ENCODE data around the gene LAMA3. TPM values are rescaled to one million over a fixed set of nuclear protein-coding genes. Genes with fewer than 3 reads are reported as not detected.

Gene LAMA3
- total RNA-seq, 2 experiments from 2014 or later: 0.05 to 0.18 TPM

DNA sequence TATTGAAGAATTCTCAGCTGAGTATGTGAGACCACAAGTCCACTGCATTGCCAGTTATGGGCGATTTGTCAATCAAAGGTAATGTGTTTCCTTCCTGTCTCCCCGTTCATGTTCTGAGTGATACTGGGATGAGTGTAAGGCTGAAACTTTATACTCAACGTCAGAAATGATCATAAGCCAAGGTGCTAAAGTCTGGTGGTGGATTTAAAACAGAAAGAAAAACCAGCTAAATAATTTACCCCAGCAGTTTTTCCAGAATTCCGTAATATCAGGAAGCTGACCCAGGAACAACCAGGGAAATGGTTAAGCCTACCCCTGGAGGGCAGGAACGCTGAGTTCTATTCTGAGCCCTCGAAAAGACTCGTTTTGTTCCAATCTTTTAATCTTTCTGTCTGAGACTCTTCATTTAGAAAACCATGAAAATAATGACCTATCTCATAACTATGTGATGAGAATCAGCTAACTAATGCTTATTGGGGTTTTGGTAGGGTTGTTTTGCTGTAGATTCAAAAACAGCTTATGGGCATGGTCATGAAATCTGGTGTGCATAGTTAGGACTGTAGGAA lies 149.6 kb downstream of the LAMA3 start:
- Mint-ChIP-seq H3K4me1 (peaks cover 14% of the 10 kb centered on the region), H3K36me3 (ENCODE audit: low read depth) (no peaks in the 10 kb centered on the region), H3K9me3 (no peaks in the 10 kb centered on the region), H3K27me3 (no peaks in the 10 kb centered on the region), H3K4me3 (no peak overlapping the region), H3K27ac (no peak overlapping the region)
- ChIA-PET CTCF (interaction anchor here (1.7 to 2.3 kb wide), 2 partner anchors 10 to 80 kb away, joined by 7 to 14 read pairs; no protein-coding TSS in a partner anchor), POLR2A (interaction anchor here (2.7 kb wide), 1 partner anchor 10 kb away, joined by 14 read pairs; no protein-coding TSS in a partner anchor)
- DNase-seq: no peak

DNA sequence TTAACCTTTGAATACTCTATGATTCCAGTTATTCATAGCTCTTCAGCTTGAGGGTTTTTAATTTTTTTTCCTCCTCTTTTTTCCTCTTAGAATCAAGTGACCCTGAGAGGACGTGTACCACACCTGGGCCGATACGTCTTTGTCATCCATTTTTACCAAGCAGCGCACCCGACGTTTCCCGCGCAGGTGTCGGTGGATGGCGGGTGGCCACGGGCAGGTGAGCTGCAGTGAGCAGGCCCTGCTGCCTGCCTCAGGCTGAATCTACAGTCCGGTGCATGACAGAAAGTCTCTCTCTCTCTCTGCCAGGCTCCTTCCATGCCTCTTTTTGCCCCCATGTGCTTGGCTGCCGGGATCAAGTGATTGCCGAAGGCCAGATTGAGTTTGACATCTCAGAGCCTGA lies 153.1 kb downstream of the LAMA3 start:
- Mint-ChIP-seq H3K4me1 (peaks cover 14% of the 10 kb centered on the region), H3K4me3 (no peak overlapping the region), H3K36me3 (ENCODE audit: low read depth) (no peaks in the 10 kb centered on the region), H3K27ac (no peak overlapping the region), H3K27me3 (no peaks in the 10 kb centered on the region), H3K9me3 (no peaks in the 10 kb centered on the region)
- POLR2A ChIA-PET: no interaction called here
- DNase-seq: no peak
- CTCF ChIA-PET: interaction anchor here (1.3 kb wide), 1 partner anchor 76 kb away, joined by 4 read pairs; no protein-coding TSS in a partner anchor

DNA sequence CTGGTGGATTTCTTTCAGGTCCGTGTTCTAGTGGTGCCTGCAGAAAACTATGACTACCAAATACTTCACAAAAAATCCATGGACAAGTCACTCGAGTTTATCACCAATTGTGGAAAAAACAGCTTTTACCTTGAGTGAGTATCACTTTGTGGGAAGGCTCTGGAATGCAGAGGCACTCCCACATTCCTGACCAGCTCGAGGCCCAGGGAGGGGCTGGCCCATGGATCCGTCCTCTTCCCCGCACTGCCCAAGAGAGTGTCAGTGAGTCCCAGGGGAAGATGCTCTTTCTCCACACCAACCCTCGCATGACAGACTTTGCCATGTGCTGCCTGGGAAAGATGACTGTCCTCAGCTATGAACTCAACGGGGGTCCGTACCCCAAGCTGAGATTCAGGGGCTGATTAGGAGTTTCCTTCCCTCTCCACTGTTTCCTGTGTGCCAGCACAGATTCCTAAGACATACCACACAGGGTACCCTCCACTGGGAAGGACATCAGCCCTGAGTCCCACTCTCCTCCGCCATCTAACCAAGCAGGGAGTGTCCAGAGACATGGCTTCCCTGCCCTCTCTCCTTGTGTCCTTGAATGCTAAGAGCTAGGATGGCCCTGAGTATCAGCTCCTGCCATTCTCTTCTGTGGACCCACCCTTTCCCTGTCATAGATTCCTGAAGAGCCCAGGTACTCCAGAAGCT lies 155.9 kb downstream of the LAMA3 start:
- no peaks in the 10 kb centered on the region for H3K9me3 Mint-ChIP-seq
- no peak for DNase-seq
- ChIA-PET POLR2A (no interaction called here), CTCF (no interaction called here)
- no peaks in the 10 kb centered on the region for H3K4me1 Mint-ChIP-seq
- H3K36me3 Mint-ChIP-seq (ENCODE audit: low read depth): no peaks in the 10 kb centered on the region
- H3K27me3 Mint-ChIP-seq: no peaks in the 10 kb centered on the region
- H3K4me3 Mint-ChIP-seq: no peak overlapping the region
- no peak overlapping the region for H3K27ac Mint-ChIP-seq

DNA sequence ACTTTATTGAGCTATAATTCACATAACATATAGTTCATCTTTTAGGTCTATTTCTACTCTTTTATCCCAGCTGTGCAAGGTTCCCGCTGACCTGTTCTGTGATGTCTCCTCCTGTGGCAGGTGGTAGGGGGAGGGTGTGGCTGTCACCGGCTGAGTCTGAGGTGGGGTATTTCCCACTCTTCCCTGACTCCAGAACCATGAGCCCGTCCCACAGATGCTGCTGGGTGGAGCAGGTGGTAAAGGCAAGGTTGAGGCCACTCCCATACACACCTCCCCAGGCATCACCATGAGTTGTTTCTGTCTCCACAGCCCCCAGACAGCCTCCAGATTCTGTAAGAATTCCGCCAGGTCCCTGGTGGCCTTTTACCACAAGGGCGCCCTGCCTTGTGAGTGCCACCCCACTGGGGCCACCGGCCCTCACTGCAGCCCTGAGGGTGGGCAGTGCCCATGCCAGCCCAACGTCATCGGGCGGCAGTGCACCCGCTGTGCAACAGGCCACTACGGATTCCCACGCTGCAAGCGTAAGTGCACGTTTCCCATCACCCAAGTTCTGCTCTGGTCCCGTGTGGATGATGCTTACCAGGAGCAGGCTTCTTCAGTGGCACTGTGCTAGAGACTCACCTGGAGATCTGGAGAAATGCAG lies 156.9 kb downstream of the LAMA3 start:
- H3K4me1 Mint-ChIP-seq: no peaks in the 10 kb centered on the region
- H3K4me3 Mint-ChIP-seq: no peak overlapping the region
- CTCF ChIA-PET: no interaction called here
- H3K27me3 Mint-ChIP-seq: peaks cover 3% of the 10 kb centered on the region
- POLR2A ChIA-PET: no interaction called here
- no peak overlapping the region for H3K27ac Mint-ChIP-seq
- no peak for DNase-seq
- H3K9me3 Mint-ChIP-seq: no peaks in the 10 kb centered on the region
- no peaks in the 10 kb centered on the region for H3K36me3 Mint-ChIP-seq (ENCODE audit: low read depth)

DNA sequence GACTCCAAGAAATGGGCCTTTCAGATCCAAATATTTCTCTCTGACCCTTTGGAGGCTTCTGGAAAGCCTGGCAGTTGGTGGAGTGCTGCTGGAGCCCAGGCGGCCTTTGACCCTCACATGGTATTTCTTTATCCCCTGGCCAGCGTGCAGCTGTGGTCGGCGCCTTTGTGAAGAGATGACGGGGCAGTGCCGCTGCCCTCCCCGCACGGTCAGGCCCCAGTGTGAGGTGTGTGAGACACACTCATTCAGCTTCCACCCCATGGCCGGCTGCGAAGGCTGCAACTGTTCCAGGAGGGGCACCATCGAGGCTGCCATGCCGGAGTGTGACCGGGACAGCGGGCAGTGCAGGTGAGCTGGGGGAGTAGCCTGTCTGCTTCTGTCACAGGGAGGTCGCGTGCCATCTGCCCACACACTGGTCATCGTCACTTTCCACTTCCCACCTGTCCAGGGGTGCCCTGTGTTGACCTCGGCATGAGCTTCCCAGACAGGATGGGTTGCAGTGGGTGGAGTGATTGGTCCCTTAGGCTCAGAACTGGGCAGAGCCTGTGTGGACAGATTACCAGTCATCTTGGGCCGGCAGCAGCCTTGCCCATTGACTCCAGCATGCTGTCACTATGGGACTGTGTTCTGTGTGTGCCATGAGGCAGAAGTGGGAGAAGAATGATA lies 158.2 kb downstream of the LAMA3 start:
- Mint-ChIP-seq H3K27ac (no peak overlapping the region), H3K4me3 (no peak overlapping the region), H3K9me3 (no peaks in the 10 kb centered on the region), H3K36me3 (ENCODE audit: low read depth) (no peaks in the 10 kb centered on the region), H3K27me3 (peaks cover 9% of the 10 kb centered on the region), H3K4me1 (no peaks in the 10 kb centered on the region)
- ChIA-PET POLR2A (no interaction called here), CTCF (no interaction called here)
- no peak for DNase-seq

DNA sequence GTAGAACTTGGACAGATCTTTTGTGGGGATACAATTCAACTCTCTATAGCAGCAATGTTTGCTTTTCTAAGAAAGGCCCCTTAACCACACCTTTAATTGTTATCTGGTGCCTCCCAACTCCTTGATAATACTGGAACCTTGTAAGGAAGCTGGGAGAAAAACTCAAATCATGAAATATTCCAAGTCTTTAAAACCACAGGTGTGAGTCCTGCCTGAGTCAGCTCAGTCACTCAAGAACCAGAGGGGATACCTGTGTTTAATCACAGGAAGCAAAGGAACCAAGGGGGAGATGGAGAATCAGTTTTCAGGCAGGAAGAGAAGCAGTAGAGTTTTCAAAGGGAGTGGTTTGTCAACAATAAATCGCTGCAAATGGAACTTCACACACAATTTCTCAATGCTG lies 159.9 kb downstream of the LAMA3 start:
- Mint-ChIP-seq H3K9me3 (no peaks in the 10 kb centered on the region), H3K36me3 (ENCODE audit: low read depth) (no peaks in the 10 kb centered on the region), H3K27me3 (peaks cover 9% of the 10 kb centered on the region), H3K4me3 (no peak overlapping the region), H3K27ac (no peak overlapping the region), H3K4me1 (peaks cover 2% of the 10 kb centered on the region)
- ChIA-PET CTCF (no interaction called here), POLR2A (no interaction called here)
- DNase-seq: no peak

DNA sequence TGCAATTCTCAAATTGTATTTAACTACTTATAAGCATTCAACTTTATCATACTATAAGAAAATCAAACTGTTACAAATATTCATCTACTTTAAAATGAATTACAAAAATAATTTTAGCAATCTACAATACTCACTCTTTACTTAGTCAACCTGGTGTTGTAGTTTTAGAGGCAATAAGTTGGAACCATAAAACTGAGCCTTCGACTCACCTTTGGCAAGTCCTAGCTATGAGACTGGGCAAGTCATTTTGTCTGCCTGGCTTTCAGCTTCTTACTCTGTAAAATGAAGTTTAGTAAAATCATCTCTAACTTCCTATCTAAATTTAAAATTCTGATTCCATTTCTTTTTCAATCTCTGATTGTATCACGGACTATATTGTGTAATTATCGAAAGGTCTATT lies 161.0 kb downstream of the LAMA3 start:
- Mint-ChIP-seq H3K36me3 (ENCODE audit: low read depth) (no peaks in the 10 kb centered on the region), H3K4me3 (no peak overlapping the region), H3K27me3 (peaks cover 9% of the 10 kb centered on the region), H3K4me1 (peaks cover 2% of the 10 kb centered on the region), H3K27ac (no peak overlapping the region), H3K9me3 (no peaks in the 10 kb centered on the region)
- CTCF ChIA-PET: no interaction called here
- DNase-seq: no peak
- POLR2A ChIA-PET: no interaction called here

DNA sequence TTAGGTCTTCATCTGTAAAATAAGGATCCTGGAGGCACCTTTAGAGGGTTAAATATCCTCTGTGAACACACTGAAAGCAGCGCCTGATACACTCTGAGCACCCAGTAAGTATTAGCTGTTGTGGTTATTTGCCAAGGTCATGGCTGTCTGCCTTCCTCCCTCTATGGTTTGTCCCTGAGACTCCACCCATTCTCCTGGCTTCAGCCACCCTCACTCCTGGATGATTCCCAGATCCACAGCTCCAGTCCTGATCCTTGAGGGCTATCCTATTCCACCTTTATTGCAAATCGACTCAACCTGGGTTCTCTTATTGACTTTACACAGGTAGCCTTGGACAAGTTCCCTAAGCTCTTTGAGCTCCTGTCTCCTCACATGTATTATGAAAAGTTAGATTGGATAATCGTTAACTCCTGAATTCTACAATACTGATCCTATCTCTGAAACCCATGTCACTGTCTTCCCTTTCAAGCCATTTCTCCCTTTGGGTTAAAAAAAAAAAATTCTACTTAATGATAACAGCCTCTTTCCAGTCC lies 162.3 kb downstream of the LAMA3 start:
- no peak overlapping the region for H3K4me3 Mint-ChIP-seq
- peaks cover 9% of the 10 kb centered on the region for H3K27me3 Mint-ChIP-seq
- ChIA-PET CTCF (no interaction called here), POLR2A (no interaction called here)
- H3K9me3 Mint-ChIP-seq: no peaks in the 10 kb centered on the region
- no peak for DNase-seq
- peaks cover 2% of the 10 kb centered on the region for H3K4me1 Mint-ChIP-seq
- H3K36me3 Mint-ChIP-seq (ENCODE audit: low read depth): no peaks in the 10 kb centered on the region
- H3K27ac Mint-ChIP-seq: no peak overlapping the region

DNA sequence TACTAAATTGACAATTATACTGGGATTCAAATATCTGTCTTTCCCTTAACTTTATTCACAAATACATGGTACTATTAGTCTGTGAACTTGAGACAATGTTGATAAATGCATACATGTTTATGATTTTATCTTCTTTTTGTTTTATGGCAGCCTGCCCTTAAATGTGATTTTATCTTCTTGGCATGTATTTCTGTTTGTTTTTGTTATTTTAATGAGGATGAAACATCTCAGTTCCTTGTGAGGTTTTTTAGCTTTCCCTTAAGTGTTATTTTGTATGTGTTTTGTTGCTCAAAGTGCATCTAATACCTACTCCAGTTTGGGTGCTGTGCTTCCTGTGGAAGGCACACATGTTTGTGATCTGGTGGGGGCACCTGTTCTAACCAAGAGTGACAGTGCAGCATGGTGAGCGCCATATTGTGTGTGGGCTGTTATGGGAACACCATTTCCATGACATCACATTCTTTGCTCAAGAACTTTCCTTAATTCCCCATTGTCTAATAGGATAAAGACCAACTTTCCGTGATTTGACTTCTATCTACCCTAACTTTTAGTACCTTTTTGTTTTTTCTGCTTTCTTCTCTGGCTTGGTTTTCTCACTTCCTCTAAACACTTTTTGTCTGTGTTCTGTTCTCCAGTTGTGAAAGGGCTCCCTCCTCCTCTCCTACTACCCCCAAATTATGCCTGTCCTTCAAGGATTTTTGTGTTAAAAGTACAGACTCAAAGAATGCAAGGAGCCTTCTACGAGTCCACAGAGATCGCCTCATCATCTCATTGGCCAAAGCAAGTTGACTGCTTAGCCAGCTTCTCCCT lies 163.2 kb downstream of the LAMA3 start:
- CTCF ChIA-PET: no interaction called here
- DNase-seq: no peak

DNA sequence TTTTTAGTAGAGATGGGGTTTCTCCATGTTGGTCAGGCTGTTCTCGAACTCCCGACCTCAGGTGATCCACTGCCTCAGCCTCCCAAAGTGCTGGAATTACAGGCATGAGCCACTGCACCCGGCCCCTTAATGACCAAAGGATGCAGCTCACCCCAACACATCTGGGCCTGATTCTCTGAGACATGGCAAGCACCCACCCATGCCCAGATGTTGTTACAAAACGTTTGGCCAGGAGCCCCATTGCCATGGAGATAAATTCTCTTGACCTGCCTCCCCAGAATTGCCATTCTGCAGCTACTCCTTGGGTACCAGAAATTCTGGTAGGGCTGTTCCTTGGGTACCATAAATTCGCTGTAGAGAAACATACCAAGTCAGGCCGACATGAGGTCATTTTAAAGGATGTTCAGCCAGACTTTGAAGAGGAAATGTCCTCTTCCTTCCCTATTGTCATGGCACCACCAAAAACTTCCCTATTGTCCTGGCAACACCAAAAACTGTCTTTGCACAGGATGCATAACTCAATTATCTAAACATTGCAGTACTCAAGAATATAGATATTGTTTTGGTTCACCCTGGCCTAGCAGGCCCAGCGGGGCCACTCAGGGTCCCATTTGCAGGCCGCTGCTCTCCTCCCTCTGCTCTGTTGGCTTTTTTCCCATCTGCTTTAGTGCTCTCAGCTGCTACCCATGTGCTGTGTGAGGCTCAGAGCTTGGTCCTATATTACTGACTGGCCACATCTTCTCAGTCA lies 164.4 kb downstream of the LAMA3 start:
- Mint-ChIP-seq H3K9me3 (no peaks in the 10 kb centered on the region), H3K4me3 (no peak overlapping the region), H3K27me3 (peaks cover 9% of the 10 kb centered on the region), H3K36me3 (ENCODE audit: low read depth) (no peaks in the 10 kb centered on the region), H3K4me1 (peaks cover 5% of the 10 kb centered on the region), H3K27ac (no peak overlapping the region)
- DNase-seq: no peak
- POLR2A ChIA-PET: no interaction called here
- CTCF ChIA-PET: no interaction called here

More for the DNA sequence above, 163.2 kb downstream of the LAMA3 start:
- Mint-ChIP-seq H3K27me3 (peaks cover 9% of the 10 kb centered on the region), H3K27ac (no peak overlapping the region), H3K4me3 (no peak overlapping the region), H3K4me1 (peaks cover 5% of the 10 kb centered on the region), H3K9me3 (no peaks in the 10 kb centered on the region), H3K36me3 (ENCODE audit: low read depth) (no peaks in the 10 kb centered on the region)
- POLR2A ChIA-PET: no interaction called here

DNA sequence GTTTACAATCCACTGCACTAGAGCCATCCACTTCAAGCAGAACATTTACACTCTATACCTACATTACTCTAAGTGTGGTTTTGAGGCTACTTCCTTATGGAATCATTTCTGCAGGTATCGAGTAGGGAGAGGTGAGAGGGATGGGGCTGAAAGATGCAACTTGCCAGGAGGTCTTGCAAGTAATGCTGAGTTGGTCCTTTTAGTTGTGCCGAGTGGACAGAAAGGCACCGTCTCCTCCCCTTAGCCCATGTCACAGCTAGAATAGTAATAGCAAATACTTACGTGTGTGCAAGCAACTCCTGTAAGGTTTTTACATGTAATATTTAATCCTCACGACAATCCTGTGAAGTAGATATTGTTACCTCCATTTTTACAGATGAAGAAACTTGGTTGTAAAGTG lies 166.5 kb downstream of the LAMA3 start:
- Mint-ChIP-seq H3K4me1 (peaks cover 5% of the 10 kb centered on the region), H3K27ac (no peak overlapping the region), H3K27me3 (peaks cover 6% of the 10 kb centered on the region), H3K4me3 (no peak overlapping the region), H3K9me3 (no peaks in the 10 kb centered on the region), H3K36me3 (ENCODE audit: low read depth) (no peaks in the 10 kb centered on the region)
- POLR2A ChIA-PET: no interaction called here
- DNase-seq: no peak
- CTCF ChIA-PET: no interaction called here

DNA sequence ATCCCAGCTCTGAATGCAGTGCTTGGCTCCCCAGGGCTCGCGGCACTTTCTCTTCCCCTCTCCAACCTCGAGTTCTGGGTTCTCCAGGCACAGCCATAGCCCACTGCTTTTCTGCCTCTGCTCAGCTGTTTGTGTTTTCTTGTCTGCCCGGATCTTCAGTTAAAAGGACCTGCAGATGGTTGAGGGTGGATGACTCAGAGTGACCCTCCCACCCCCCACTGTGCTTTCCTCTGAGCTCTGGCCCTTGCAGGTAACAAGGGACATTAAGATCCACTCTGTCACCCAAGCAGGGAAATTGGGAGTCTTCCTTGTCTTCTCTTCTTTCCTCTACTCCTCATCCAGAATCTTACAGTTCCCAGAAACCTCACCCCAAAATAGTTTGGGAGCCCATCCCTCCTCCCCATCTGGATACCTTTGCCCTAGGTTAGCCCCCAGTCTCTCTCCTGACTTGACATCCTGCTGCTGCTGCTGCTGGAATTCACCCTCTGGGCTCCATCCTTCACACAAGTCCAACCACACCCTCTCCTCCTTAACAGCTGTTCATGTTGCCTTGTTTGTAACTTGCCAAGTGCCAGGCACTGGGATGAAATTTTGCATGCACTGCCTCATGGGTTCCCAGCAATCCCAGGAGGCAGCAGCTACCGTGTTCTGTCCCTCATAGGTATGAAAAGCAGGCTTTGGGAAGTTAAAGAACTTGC lies 167.4 kb downstream of the LAMA3 start:
- H3K9me3 Mint-ChIP-seq: no peaks in the 10 kb centered on the region
- no peak overlapping the region for H3K4me3 Mint-ChIP-seq
- H3K36me3 Mint-ChIP-seq (ENCODE audit: low read depth): no peaks in the 10 kb centered on the region
- H3K27ac Mint-ChIP-seq: no peak overlapping the region
- ChIA-PET CTCF (no interaction called here), POLR2A (no interaction called here)
- peaks cover 4% of the 10 kb centered on the region for H3K27me3 Mint-ChIP-seq
- peaks cover 12% of the 10 kb centered on the region for H3K4me1 Mint-ChIP-seq
- DNase-seq: no peak

Measured in activated CD4-positive, alpha-beta memory T cell treated with anti-CD3 and anti-CD28 coated beads, Interleukin-2, amount 10 ng/mL, durations not matched to agents 7 days and 5 days (primary cell).